BE2C (cell line): Measurements from ENCODE around the gene SMARCA2.

Experiments used
- DNase-seq: peaks from one replicate; pipeline ENCODE4 v3.0.0-alpha.2; 2020
- H3K27me3 ChIP-seq: fragments of 250-450 bp; sonication (Bioruptor Pico); 2 replicates; pipeline ENCODE4 v1.5.1; 2020; ENCODE audit warnings: mild to moderate bottlenecking
- H3K36me3 ChIP-seq: fragments of 250-450 bp; sonication (Bioruptor Pico); 2 replicates; pipeline ENCODE4 v1.5.1; 2020; ENCODE audit warnings: mild to moderate bottlenecking
- H3K4me1 ChIP-seq: fragments of 250-450 bp; sonication (Bioruptor Pico); 2 replicates; pipeline ENCODE4 v1.5.1; 2020
- H3K4me3 ChIP-seq: 2 replicates; pipeline ENCODE4 v1.5.1; 2011; ENCODE audit warnings: low read depth, low read length
- H3K9me3 ChIP-seq: fragments of 250-450 bp; sonication (Bioruptor Pico); 2 replicates; pipeline ENCODE4 v1.5.1; 2020
- CTCF ChIP-seq: IDR thresholded peaks from 2 replicates; pipeline ENCODE4 v1.5.1; 2012; ENCODE audit warnings: mild to moderate bottlenecking, low read depth, low read length

SMARCA2 gene

GRCh38 chr9:2128141-2128540, 113.0 kb downstream of the SMARCA2 start:
- no peak for DNase-seq
- no peaks in the 10 kb centered on the region for H3K36me3 ChIP-seq
- H3K27me3 ChIP-seq = no peaks in the 10 kb centered on the region; the same call in 1 of the 2 replicates
- no peaks in the 10 kb centered on the region for H3K9me3 ChIP-seq
- no peaks in the 10 kb centered on the region for H3K4me1 ChIP-seq
- no peak for TF ChIP-seq CTCF
- no peak overlapping the region for H3K4me3 ChIP-seq

- DNase-seq = no peak
- TF ChIP-seq CTCF = no peak
- no peaks in the 10 kb centered on the region for H3K4me1 ChIP-seq
- H3K36me3 ChIP-seq = no peaks in the 10 kb centered on the region
- H3K9me3 ChIP-seq = no peaks in the 10 kb centered on the region
- H3K27me3 ChIP-seq = no peaks in the 10 kb centered on the region; the same call in 1 of the 2 replicates
- H3K4me3 ChIP-seq = no peak overlapping the region
Measured at GRCh38 chr9:2128618-2129017, 113.5 kb downstream of the SMARCA2 start.

DNA sequence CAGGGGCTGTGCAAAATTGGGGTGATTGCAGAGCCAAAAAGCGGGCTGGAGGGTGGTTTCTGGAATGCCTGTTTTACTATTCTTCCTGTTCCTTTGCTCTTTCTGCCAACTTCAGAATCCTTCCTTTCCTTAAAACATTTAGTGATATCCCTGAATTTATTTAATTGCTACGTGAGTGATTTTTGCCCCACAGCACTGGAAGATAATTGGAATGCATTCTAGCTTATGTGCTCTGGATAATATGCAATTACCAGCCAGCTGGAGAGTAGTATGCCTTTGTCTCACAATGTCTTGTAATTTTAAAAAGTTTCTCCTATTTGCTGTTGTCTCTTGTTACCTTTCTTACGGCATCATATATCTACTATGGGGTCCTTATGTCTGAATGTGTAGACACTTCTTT, 115.8 kb downstream of the SMARCA2 start:
- Histone ChIP-seq H3K36me3 (no peaks in the 10 kb centered on the region), H3K4me1 (no peaks in the 10 kb centered on the region), H3K27me3 (no peaks in the 10 kb centered on the region), H3K4me3 (no peak overlapping the region), H3K9me3 (no peaks in the 10 kb centered on the region)
- DNase-seq = no peak
- no peak for TF ChIP-seq CTCF

DNA sequence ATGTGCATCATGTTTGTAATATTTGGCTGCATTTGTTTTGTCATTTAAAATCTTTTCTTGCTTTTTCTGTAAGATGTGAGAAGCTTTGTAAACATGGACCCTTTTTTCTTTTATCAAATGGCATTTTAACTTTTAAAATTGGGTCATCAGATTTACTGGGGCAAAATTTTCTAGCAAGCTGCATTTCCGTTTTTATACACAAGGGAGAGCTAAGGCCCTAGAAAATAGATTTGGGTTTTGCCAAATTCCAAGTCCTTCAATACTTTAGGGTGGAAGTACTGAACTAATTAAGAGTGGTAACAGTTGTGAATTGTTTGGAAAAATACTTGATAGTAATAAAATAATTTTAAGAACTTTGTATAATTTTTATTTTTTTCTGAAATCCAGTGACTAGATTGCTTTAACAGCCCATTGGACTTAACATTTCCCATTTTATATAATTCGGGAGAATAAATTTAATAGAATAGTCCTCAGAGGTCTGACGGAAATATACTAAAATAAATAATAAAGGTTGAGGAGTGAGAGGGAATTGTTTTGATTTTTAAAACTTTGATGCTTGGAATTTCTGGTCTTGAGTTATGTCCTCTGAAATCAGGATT, 117.4 kb downstream of the SMARCA2 start:
- TF ChIP-seq CTCF = peak; percentile 75
- no peaks in the 10 kb centered on the region for H3K4me1 ChIP-seq
- H3K36me3 ChIP-seq = no peaks in the 10 kb centered on the region
- no peaks in the 10 kb centered on the region for H3K27me3 ChIP-seq
- H3K9me3 ChIP-seq = no peaks in the 10 kb centered on the region
- no peak overlapping the region for H3K4me3 ChIP-seq
- DNase-seq = no peak

GRCh38 chr9:2134391-2134790, 119.2 kb downstream of the SMARCA2 start:
- no peaks in the 10 kb centered on the region for H3K9me3 ChIP-seq
- no peaks in the 10 kb centered on the region for H3K27me3 ChIP-seq
- H3K4me3 ChIP-seq = no peak overlapping the region
- no peak for DNase-seq
- H3K4me1 ChIP-seq = no peaks in the 10 kb centered on the region
- no peak for TF ChIP-seq CTCF
- no peaks in the 10 kb centered on the region for H3K36me3 ChIP-seq

GRCh38 chr9:2138646-2139045, 123.5 kb downstream of the SMARCA2 start:
- H3K27me3 ChIP-seq = no peaks in the 10 kb centered on the region
- no peaks in the 10 kb centered on the region for H3K4me1 ChIP-seq
- no peak for TF ChIP-seq CTCF
- no peaks in the 10 kb centered on the region for H3K9me3 ChIP-seq
- H3K36me3 ChIP-seq = no peaks in the 10 kb centered on the region
- H3K4me3 ChIP-seq = no peak overlapping the region
- no peak for DNase-seq
